B cell (primary cell): Measurements from ENCODE around the gene TCHH. TPM values are rescaled to one million over a fixed set of nuclear protein-coding genes. Genes with fewer than 3 reads are reported as not detected.

Experiments
- ATAC-seq: fragments of 200-7000 bp; cut with Tn5 transposase; one replicate; pipeline ENCODE4 v1.10.0; 2021; ENCODE audit warnings: low read depth, mild to moderate bottlenecking, moderate number of reproducible peaks, moderate library complexity
- CTCF ChIA-PET: fragments of 350-600 bp; sonication (Branson Sonifier 250); formaldehyde crosslinking; loops from one replicate; lab custom pipeline; 2021; ENCODE audit warnings: antibody characterized with exemption, inconsistent platforms; lab: Charles Lee
- POLR2A ChIA-PET: fragments of 350-600 bp; sonication (Branson Sonifier 250); formaldehyde crosslinking; loops from one replicate; lab custom pipeline; 2021; ENCODE audit warnings: antibody characterized with exemption; lab: Charles Lee
- DNase-seq: peaks from one replicate; pipeline ENCODE4 v3.0.0; 2013
- H2AFZ ChIP-seq: 2 replicates; pipeline ENCODE4 v1.6.1; 2012; ENCODE audit warnings: mild to moderate bottlenecking, low read depth, low read length; ENCODE audit not compliant: insufficient read depth, poor library complexity, severe bottlenecking
- H3K27ac ChIP-seq, 2 donors: 1 replicate in 1 of 2; 2 replicates in 1 of 2; pipeline ENCODE4 v1.5.1; 2012 to 2013; ENCODE audit warnings: low read length in 2 of 2, mild to moderate bottlenecking in 2 of 2, moderate library complexity in 1 of 2
- H3K27me3 ChIP-seq, 4 experiments: fragments of 200-600 bp in 1 of 4; sonication (generic) in 1 of 4; replicated peaks in 1 of 4; 1 replicate in 2 of 4; 2 replicates in 2 of 4; pipeline versions ENCODE4 v1.6.1 to v1.7.0; 2013 to 2016; ENCODE audit warnings: low read length in 3 of 4, mild to moderate bottlenecking in 2 of 4, mixed read lengths in 1 of 4, moderate library complexity in 1 of 4; ENCODE audit not compliant: insufficient read depth in 4 of 4, control insufficient read depth in 3 of 4; ENCODE audit errors: control extremely low read depth in 1 of 4
- H3K36me3 ChIP-seq, 2 experiments: replicated peaks in 1 of 2; 1 replicate in 1 of 2; 2 replicates in 1 of 2; pipeline versions ENCODE4 v1.6.1 to v1.7.1; 2013; ENCODE audit warnings: low read length in 1 of 2; ENCODE audit not compliant: insufficient read depth in 2 of 2, control insufficient read depth in 1 of 2; ENCODE audit errors: control extremely low read depth in 1 of 2, extremely low read depth in 1 of 2
- H3K4me1 ChIP-seq, 2 donors: fragments of 200-600 bp in 1 of 2; sonication (generic) in 1 of 2; 1 replicate in 1 of 2; 2 replicates in 1 of 2; pipeline versions ENCODE4 v1.5.1 to v1.6.1; 2013 to 2017; ENCODE audit warnings: low read length in 2 of 2; ENCODE audit not compliant: control insufficient read depth in 2 of 2, insufficient read depth in 2 of 2
- H3K4me2 ChIP-seq: replicated peaks from 2 replicates; pipeline ENCODE3; 2012; ENCODE audit warnings: mild to moderate bottlenecking, low read depth, low read length; ENCODE audit not compliant: poor library complexity, severe bottlenecking
- H3K4me3 ChIP-seq, 5 experiments: fragments of 200-600 bp in 1 of 5; sonication (generic) in 1 of 5; 1 replicate in 3 of 5; 2 replicates in 2 of 5; pipeline versions ENCODE4 v1.5.1 to v1.7.0; 2011 to 2016; ENCODE audit warnings: low read length in 4 of 5, mild to moderate bottlenecking in 4 of 5, low read depth in 2 of 5, control low read depth in 1 of 5, moderate library complexity in 1 of 5; ENCODE audit not compliant: insufficient read depth in 1 of 5; ENCODE audit errors: control extremely low read depth in 1 of 5, extremely low read depth in 1 of 5
- H3K79me2 ChIP-seq: fragments of 200-600 bp; sonication (generic); one replicate; pipeline ENCODE4 v1.6.0; 2016; ENCODE audit warnings: low read length; ENCODE audit not compliant: control insufficient read depth, insufficient read depth
- H3K9ac ChIP-seq: fragments of 200-600 bp; sonication (generic); 2 replicates; pipeline ENCODE4 v1.6.1; 2017; ENCODE audit warnings: mild to moderate bottlenecking, low read length, moderate library complexity
- H3K9me3 ChIP-seq, 3 donors: one replicate each; pipeline versions ENCODE4 v1.6.1 to v1.7.1; 2013; ENCODE audit warnings: low read length in 2 of 3; ENCODE audit not compliant: control insufficient read depth in 2 of 3, insufficient read depth in 1 of 3; ENCODE audit errors: control extremely low read depth in 1 of 3
- H4K20me1 ChIP-seq: 2 replicates; pipeline ENCODE4 v1.6.0; 2012; ENCODE audit warnings: mild to moderate bottlenecking, low read length; ENCODE audit not compliant: insufficient read depth, control insufficient read depth, poor library complexity, severe bottlenecking
- H3K27ac Mint-ChIP-seq: one replicate; pipeline ENCODE4 v1.8.0; 2021; ENCODE audit warnings: mixed read lengths
- H3K27me3 Mint-ChIP-seq: one replicate; pipeline ENCODE4 v1.8.0; 2021; ENCODE audit warnings: mixed read lengths
- H3K4me1 Mint-ChIP-seq: one replicate; pipeline ENCODE4 v1.8.0; 2021; ENCODE audit warnings: mixed read lengths
- H3K4me3 Mint-ChIP-seq: one replicate; pipeline ENCODE4 v1.8.0; 2021; ENCODE audit warnings: mixed read lengths
- H3K9me3 Mint-ChIP-seq: one replicate; pipeline ENCODE4 v1.8.0; 2022; ENCODE audit warnings: mixed read lengths; ENCODE audit not compliant: insufficient read depth
- CTCF ChIP-seq: fragments of 200-600 bp; IDR thresholded peaks from one replicate; pipeline ENCODE4 v1.8.0; 2022; ENCODE audit warnings: antibody characterized with exemption, mild to moderate bottlenecking
- EZH2 ChIP-seq: IDR thresholded peaks from 2 replicates; pipeline ENCODE4 v1.6.1; 2012; ENCODE audit warnings: borderline replicate concordance, low read depth, mild to moderate bottlenecking, moderate library complexity, low read length; ENCODE audit not compliant: insufficient read depth, poor library complexity, severe bottlenecking
- WGBS: methylation state at CpG from one replicate; pipeline ENCODE4 v1.1.5; 2013; ENCODE audit warnings: missing lambda C conversion rate; ENCODE audit not compliant: insufficient coverage; 5-methylcytosine and 5-hydroxymethylcytosine counted together
- intact Hi-C: fragments of 100-400 bp; cut with micrococcal nuclease; formaldehyde crosslinking; loops from one replicate; pipeline ENCODE4 v1.10.0; 2022
- polyA plus RNA-seq: library from polyadenylated mRNA; depleted of rRNA; stranded (reverse); fragments of >200 nt; gene quantifications from 2 replicates; pipeline ENCODE4 v1.2.3, GENCODE V29; 2012
- total RNA-seq, 2 donors: library from RNA; stranded (reverse); fragments of 120-200 nt in 1 of 2; gene quantifications; 1 replicate in 1 of 2; 2 replicates in 1 of 2; pipeline versions ENCODE4 v1.2.3 to v1.2.4, GENCODE V29; 2013 to 2022

The TCHH gene
- total and polyA plus RNA-seq, 2 donors (not counting 1 experiment from before 2014, with no cell fraction given) = not detected

GRCh38 chr1:152148981-152149380, 33.7 kb upstream of the TCHH start:
- CTCF ChIA-PET = interaction anchor here (1.2 kb wide), 1 partner anchor 310 kb away, joined by 3 read pairs; no protein-coding TSS in a partner anchor
- H3K27me3 Mint-ChIP-seq = peaks cover 26% of the 10 kb centered on the region
- no CpG with 5 or more reads among the region's 1 CpG for WGBS

GRCh38 chr1:152148051-152148450, 32.8 kb upstream of the TCHH start:
- H2AFZ ChIP-seq = no peak overlapping the region
- H3K27me3 ChIP-seq = peaks cover 0 to 10% (median 4%) of the 10 kb centered on the region in 4 experiments
- no peaks in the 10 kb centered on the region for H3K36me3 ChIP-seq
- H3K4me2 ChIP-seq = no peak overlapping the region
- WGBS = 83% methylated on average over 3 of the region's 3 CpGs
- Mint-ChIP-seq H3K4me3 (no peak overlapping the region), H3K9me3 (peaks cover 18% of the 10 kb centered on the region), H3K27ac (no peak overlapping the region), H3K4me1 (no peaks in the 10 kb centered on the region), H3K27me3 (peaks cover 34% of the 10 kb centered on the region)
- ATAC-seq (no peak), DNase-seq (no peak)
- no peaks in the 10 kb centered on the region for H3K4me1 ChIP-seq
- intact Hi-C loops = no loop called here
- H4K20me1 ChIP-seq = no peaks in the 10 kb centered on the region
- no peak overlapping the region for H3K27ac ChIP-seq
- POLR2A ChIA-PET = no interaction called here
- CTCF ChIA-PET = interaction anchor here (1.2 kb wide), 1 partner anchor 311 kb away, joined by 3 read pairs; no protein-coding TSS in a partner anchor
- H3K79me2 ChIP-seq = no peaks in the 10 kb centered on the region
- H3K9me3 ChIP-seq = peaks cover 0 to 21% (median 15%) of the 10 kb centered on the region in 3 donors
- no peak overlapping the region for H3K9ac ChIP-seq
- no peak for TF ChIP-seq CTCF
- TF ChIP-seq EZH2 = no peak
- no peak overlapping the region for H3K4me3 ChIP-seq

More at GRCh38 chr1:152148981-152149380, 33.7 kb upstream of the TCHH start:
- no peak for TF ChIP-seq EZH2
- TF ChIP-seq CTCF = no peak
- Histone ChIP-seq H3K27ac (no peak overlapping the region), H3K79me2 (no peaks in the 10 kb centered on the region), H3K36me3 (no peaks in the 10 kb centered on the region), H3K4me3 (no peak overlapping the region), H3K4me2 (no peak overlapping the region), H3K9me3 (peaks cover 0 to 21% (median 15%) of the 10 kb centered on the region in 3 donors), H3K4me1 (no peaks in the 10 kb centered on the region), H3K27me3 (peaks cover 0 to 10% (median 1%) of the 10 kb centered on the region in 4 experiments), H2AFZ (no peak overlapping the region), H3K9ac (no peak overlapping the region), H4K20me1 (no peaks in the 10 kb centered on the region)
- POLR2A ChIA-PET = no interaction called here
- ATAC-seq (no peak), DNase-seq (no peak)
- intact Hi-C loops = no loop called here
- H3K4me3 Mint-ChIP-seq = no peak overlapping the region
- no peaks in the 10 kb centered on the region for H3K4me1 Mint-ChIP-seq
- peaks cover 18% of the 10 kb centered on the region for H3K9me3 Mint-ChIP-seq
- no peak overlapping the region for H3K27ac Mint-ChIP-seq
